HG02884 (cell line): ENCODE results near the gene CSGALNACT2.

Experiments
- ATAC-seq: cut with Tn5 transposase; IDR thresholded peaks from one replicate; pipeline ENCODE4 v1.9.1; 2021; ENCODE audit warnings: mild to moderate bottlenecking, moderate library complexity; ENCODE audit not compliant: unreplicated experiment

CSGALNACT2 gene

DNA sequence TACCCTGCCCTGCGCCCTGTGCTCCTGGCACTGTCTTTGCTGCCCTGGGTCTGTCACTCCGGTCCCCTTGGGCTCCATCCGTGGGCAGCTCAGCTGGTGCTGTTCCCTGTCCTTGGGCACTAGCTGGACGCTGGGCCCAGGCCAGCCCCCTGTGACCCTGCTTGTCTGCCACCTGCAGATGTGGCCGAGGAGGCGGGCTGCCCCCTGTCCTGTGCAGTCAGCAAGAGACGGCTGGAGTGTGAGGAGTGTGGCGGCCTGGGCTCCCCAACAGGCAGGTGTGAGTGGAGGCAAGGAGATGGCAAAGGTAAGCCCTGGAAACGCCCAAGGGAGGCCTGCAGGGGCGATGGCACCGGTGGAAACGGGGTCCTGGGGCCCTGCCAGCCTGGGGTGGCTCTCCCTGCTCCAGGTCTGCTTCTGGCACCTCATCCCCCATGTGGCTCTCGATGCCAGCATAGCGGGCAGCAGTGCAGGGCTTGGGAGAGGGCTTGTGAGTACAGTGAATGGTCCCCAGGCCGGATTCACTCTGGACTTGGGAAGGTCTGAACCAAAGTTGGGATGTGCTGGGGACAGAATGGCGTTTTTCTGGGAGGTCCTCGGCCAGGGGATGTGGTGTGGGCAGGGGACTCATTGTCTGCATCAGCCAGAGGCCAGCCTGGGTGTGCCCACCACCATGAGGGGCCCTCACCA, 26.2 kb upstream of the CSGALNACT2 start:
- no peak for ATAC-seq

DNA sequence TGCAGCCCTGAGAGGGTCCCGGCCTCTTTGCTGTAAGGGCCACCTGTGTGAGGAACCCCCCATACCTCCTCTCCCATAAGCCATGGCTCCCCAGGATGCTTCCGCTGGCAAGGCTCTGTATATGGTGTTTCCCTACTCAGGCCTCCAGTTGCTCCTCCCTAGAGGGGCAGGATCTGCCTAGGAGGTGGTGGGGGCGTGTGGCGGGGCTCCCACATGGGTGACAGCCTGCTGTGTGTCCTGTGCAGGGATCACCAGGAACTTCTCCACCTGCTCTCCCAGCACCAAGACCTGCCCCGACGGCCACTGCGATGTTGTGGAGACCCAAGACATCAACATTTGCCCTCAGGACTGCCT, 25.7 kb upstream of the CSGALNACT2 start:
- ATAC-seq, result no peak

DNA sequence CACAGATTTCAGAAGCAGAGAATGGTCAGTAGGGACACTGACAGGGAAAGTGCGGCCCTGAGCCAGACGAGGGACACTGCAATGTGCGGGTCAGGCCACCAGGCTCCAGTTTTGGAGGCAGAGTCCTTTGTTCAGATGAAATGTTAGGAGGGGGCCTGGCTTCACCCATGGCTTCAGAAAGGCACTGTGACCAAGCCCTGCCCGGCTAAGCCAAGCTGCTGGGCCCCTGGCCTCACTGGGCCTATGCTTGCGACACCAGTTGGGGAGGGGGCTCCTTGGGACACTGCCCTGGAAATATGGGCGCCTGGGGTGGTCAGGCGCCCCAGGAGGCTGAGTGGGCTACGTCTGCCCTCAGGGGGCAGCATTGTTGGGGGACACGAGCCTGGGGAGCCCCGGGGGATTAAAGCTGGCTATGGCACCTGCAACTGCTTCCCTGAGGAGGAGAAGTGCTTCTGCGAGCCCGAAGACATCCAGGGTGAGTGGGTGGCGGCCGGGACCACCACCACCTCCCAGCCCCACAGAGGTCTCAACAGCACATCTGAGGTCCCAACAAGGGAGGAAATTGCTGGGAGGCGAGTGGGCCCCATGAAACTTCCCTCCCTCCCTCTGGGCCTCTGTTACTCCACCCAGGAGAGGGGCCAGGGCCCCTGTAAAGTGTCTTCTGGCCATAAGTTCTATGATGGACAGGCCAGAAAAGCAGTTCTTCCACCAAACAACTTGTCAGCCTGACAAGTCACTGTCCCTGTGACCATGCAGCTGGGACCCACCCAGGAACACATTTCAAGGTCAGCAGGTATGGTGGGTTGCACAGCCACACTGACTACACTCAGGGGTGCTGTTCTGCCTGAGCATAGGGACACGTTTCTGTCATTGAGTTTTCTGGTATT, 24.8 kb upstream of the CSGALNACT2 start:
- no peak for ATAC-seq

DNA sequence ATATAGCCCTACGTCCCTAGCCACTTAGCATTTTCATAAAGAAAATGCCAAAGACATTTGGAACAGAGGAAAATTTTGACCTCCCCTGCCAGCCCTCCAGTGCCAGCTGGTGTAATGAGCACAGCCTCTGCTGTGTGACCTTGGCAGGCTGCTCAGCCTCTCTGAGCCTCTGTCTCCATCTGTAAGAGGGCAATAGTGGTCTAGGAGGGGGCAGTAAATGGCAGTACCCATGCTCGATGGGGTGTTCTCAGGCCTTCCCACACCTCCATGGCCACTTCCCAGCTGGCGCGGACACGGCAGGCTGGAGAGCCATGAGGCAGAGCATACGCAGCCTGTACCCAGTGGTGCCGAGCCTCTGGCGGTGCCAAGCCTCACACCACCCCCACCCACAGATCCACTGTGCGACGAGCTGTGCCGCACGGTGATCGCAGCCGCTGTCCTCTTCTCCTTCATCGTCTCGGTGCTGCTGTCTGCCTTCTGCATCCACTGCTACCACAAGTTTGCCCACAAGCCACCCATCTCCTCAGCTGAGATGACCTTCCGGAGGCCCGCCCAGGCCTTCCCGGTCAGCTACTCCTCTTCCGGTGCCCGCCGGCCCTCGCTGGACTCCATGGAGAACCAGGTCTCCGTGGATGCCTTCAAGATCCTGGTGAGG, 24.0 kb upstream of the CSGALNACT2 start:
- no peak for ATAC-seq

DNA sequence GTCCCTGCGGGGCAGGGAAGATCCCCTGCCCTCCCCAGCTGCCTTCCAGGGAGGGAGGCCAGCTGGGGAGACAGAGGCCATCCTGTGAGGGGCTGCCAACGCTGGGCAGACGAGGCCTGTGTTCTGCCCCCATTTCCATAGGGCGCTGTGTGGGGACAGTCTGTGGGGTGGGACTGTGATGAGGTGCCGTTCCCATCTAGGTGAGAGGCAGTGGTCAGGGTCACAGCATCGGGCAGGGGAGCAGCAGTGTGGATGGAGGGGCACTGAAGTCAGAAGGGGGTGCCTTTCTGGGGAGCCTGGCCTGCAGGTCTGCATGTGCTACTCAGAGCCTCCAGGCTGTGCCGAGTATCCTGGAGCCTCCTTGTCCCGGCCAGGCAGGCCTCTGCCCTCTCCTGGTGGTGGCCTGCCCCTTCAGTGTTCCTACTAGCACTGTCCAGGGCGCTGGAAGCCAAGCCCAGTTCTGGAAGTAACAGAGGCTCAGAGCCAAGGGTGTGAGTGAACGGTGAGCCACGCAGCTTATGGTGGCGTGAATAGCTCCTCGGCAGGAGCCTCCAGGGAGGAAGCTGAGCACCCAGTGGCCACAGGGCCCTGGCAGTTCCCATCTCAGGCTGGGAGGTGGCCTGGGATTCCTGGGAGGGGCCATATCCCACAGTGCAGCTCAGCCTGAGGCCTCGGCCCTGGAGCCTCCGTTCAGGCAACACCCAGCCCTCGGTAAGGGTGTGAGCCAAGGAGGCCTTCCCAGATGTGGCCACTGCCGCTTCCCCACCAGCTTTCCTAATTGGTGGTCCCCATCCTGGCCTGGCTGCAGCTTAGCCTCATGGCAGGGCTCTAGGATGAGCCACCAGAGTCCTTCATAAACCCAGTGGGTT, 23.3 kb upstream of the CSGALNACT2 start:
- ATAC-seq, result no peak

DNA sequence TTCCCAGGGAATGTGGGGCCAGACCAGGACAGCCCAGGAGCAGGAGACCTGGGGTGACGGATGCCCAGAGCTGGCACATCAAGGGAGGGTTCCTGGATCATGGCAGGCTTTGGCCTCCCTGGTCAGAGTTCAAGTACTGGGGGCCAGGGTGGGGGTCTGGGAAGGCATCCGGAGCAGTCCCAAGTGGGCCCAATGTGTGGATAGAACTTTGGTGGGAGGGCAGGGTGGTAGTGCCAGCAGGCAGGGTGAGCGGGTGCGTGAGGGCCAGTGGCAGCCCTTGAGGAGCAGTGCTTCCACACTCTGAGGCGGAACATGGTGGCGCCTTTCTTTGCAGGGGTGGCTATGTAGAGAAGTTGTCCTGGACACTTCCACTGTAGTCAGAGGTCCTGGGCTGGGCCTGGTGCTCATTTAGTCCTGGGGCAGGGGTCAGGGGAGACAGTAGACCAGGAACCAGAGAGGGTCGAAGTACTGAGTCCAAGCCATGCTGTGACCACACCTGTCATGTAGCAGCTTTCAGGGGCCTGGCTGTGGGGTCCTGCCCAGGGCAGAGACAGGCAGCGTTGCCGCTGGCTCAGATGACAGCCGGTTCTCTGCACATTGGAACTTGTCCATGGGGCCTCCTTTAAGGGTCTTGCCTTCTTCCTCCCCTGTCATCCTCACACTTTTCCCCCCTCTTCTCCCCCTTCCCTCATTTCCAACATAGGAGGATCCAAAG, 22.2 kb upstream of the CSGALNACT2 start:
- no peak for ATAC-seq

DNA sequence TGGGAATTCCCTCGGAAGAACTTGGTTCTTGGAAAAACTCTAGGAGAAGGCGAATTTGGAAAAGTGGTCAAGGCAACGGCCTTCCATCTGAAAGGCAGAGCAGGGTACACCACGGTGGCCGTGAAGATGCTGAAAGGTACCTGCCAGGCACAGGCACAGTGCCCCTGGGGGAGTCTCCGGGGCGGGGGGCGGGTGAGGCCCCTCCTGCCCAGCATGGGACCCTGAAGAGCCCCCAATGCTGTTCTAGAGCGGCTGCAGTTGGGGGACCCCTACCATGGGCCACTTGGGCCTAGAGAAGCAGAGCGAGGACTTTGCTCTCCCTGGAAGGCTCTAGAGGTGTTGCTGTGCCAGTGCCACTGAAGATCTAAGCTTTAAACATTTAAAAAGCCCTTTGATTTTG, 21.6 kb upstream of the CSGALNACT2 start:
- no peak for ATAC-seq

DNA sequence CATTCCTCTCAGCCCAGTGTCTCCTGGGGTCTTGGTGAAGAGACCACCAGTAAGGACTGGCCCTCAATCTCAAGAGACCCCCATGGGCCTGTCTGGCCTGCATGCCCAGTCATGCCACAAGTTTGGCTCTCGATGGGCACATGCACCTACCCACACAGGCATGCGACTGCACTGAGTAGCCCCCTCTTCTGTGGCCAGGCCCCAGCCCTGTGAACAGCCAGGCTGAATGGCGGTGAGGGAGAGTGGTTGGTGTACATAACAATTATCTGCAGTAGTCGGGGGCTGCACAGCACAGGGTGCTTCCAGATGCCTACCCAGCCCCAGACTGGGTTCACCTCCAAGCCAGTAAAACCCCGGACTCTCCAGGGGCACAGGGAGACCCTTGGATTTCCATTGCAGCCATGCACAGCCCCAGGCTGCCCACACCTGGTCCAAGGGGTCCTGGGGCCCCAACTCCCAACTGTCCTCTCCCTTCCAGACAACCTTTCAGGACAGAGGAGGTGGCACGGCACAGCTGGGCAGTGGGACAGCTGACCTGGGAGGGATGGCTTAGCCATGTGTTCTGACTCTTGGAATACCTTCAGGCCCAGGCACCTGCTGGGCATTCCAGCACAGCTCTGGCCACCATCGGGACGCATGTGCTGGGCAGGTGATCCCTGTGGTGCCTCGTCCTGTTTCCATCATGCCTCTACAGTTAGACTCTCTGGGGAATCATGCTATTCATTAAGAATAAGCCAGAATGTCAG, 21.0 kb upstream of the CSGALNACT2 start:
- ATAC-seq, result no peak

DNA sequence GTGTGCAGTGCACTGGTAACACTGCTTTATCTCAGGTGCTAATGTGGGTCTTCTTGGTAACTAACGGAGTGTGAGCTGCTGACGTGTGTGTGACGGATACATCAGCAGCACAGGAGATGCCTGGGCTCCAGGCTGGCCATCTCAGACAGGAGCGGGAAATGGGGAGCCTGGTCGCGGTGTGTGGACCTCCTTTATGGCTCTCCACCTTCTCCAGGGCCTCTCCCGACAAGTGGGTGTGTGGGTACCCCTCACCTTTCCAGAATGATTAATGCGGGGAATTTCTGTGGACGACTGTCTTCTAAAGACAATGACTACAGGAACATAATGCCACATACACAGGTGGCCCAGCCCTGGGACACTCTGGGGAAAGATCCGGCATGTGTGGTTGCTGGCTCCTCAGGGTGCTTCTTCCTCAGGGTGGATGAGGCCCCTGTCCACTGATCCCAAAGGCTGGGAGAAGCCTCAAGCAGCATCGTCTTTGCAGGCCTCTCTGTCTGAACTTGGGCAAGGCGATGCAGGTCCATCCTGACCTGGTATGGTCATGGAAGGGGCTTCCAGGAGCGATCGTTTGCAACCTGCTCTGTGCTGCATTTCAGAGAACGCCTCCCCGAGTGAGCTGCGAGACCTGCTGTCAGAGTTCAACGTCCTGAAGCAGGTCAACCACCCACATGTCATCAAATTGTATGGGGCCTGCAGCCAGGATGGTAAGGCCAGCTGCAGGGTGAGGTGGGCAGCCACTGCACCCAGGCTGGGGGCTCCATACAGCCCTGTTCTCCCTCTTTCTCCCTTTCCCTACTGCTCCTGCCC, 20.3 kb upstream of the CSGALNACT2 start:
- no peak for ATAC-seq

DNA sequence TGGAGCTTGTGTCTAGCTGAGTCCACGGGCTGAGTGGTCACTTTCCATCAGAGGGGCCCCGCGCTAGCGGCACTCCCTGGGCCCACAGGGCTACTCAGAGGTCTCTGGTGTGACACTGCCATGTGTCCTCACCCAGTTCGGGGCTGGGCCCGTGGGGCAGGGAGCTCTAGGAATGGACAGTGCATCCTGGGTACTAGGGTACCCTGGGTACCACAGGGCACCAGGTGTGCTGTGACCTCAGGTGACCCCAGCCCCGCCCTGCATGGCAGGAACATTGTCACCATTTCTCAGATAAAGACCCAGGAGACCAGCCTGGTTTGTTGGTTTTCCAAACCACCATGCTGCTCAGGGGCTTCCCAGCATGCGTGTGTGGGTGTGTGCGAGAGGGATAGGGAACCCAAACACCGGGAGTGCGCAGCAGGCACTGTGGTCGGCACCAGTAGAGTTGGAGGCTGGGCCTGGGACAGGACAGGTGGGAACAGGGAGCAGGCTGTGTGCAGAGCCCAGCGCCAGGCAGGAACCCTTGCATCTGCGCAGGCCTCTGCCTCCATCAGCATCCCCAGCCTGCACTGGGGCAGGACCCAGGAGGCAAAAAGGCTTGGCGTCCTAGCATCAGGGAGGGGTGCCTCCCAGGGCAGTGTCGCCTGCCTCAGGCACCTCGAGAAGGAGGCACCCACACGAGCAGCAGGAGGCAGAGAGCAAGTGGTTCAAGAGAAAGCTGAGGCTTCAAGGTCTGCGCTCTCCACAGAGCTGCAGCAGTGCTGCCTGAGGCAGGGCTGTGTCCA, 19.4 kb upstream of the CSGALNACT2 start:
- no peak for ATAC-seq

DNA sequence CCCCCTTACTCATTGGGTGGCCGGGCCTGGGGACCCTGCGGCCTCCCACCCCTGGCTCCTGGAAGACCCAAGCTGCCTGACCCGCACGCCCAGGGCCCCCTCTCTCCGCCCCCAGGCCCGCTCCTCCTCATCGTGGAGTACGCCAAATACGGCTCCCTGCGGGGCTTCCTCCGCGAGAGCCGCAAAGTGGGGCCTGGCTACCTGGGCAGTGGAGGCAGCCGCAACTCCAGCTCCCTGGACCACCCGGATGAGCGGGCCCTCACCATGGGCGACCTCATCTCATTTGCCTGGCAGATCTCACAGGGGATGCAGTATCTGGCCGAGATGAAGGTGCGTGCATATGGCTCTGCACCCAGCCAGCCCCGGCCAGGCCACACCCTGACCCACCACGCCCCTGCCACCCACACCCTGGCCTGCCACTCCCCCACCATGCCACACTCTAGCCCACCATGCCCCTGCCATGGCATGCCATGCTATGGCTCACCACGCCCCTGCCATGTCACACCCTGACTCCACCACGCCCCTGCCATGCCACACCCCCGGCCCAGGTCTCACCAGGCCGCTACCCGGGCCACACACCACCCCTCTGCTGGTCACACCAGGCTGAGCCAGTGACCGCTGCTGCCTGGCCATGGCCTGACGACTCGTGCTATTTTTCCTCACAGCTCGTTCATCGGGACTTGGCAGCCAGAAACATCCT, 18.7 kb upstream of the CSGALNACT2 start:
- ATAC-seq, result no peak

DNA sequence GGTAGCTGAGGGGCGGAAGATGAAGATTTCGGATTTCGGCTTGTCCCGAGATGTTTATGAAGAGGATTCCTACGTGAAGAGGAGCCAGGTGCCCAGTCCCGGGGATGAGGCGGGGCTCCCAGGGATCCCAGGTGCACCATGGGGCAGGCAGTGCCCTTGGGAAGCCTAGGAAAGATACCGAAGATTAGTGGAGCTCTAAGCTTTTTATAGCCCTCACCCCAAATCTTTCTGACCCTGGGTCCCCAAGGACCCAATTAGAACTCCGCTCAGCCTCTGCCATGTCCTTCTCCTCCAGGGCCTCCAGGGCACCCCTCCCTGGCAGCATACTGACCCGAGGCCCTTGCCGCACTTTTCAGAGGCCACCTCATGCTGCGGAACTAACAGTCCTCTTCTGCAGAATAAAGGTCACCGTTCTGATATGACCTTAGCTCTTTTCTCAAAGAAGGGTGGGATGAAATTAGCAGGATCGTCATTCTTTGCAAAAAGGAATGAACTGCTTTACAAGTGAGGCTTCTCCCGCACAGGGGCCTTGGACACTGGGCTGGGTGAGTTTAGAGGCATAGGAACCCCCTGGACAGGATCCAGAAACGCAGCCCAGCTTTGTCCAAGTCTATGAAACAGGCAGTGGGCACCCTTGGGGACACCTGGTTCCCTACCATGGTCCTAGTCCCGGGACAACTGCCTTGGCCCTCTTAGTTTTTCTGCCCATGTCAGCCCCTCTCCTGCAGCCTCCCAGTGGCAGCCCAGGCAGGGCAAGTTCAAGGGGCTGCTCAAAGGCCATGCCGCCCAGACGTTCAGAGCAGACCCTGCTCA, 17.9 kb upstream of the CSGALNACT2 start:
- no peak for ATAC-seq

DNA sequence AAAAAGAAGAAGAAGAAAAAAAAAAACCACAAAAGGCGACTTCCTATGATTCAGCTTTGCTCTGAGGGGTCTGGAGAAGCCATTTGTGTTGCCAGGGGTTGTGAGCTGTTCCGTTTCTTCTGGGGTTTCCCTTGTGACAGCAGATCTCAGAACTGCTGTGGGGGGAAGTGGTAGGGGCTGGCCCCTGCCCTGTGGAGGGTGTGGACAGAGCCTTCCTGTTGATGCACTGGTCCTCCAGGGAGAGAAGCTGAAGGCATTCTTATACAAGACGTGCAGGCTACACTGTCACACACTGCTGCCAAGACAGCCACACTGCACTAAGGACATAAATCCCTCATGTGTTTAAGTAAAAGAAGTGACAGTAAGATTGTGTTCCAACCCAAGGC, 17.3 kb upstream of the CSGALNACT2 start:
- peak; percentile 90 for ATAC-seq

DNA sequence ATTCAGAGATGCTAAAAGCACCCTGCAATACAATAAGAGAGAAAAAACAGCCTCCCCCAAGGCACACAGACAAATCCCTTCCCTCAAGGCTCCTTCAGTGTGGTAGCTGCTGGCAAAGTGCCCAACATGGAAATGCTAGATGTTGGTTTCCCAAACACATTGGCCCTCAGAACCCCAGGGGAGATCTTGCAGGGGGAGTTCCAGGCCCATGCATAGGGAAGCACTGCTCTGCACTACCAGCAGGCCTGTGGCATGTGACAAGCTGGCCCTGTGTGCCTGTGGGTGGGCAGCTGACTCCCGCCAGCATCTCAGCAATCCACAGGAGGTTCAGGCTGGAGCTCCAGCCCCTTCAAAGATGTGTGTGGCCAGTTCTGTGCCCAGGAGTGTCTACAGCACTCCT, 16.8 kb upstream of the CSGALNACT2 start:
- ATAC-seq, result peak; percentile 11

DNA sequence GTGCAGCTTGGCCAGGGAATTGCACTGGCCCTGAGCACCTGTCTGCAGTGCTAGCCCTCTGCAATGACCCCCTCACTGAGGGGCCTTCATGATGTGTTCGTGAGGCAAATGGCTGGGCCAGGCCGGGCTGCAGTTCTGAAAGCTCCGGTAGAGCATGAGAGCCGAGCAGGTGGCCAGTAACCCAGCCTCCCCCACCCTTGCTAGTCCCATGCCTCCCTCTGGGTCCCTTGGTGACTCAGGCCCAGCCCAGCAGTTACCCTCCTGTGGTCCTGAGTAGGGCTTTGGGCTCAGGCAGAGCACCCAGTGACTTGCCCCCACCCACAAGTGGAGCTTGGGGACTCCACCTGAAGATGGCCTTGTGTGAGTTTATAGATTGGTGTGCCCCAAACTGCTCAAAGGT, 16.1 kb upstream of the CSGALNACT2 start:
- no peak for ATAC-seq

DNA sequence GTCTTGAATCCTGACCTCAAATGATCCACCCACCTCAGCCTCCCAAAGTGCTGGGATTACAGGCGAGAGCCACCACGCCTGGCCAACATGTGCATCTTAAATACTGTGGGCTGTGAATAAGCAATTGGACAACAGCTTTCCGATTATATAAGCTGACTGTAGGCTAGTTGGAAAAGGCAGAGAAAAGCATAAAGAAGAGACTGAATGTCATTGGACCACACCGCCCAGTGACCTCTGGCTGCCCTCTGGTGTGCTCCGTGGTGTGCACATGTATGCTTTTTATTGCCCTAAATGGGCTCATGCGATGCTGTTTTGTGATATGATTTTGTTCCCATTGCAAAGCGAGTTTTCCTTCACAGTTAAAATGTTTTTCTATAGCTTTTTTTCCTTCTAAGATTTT, 15.4 kb upstream of the CSGALNACT2 start:
- ATAC-seq, result no peak
